Ecto neural progenitor cell (in vitro differentiated cells): Measurements from ENCODE around the gene IGSF11.
"Not testable (repeated sequence)": the region's sequence is repeated elsewhere in the genome, so short reads cannot be mapped to it uniquely, and the experiment has no call there.

ENCODE experiments used
- DNase-seq: peaks from one replicate; pipeline ENCODE4 v3.0.0-alpha.2; 2018; ENCODE audit warnings: low spot score

The IGSF11 gene

DNA sequence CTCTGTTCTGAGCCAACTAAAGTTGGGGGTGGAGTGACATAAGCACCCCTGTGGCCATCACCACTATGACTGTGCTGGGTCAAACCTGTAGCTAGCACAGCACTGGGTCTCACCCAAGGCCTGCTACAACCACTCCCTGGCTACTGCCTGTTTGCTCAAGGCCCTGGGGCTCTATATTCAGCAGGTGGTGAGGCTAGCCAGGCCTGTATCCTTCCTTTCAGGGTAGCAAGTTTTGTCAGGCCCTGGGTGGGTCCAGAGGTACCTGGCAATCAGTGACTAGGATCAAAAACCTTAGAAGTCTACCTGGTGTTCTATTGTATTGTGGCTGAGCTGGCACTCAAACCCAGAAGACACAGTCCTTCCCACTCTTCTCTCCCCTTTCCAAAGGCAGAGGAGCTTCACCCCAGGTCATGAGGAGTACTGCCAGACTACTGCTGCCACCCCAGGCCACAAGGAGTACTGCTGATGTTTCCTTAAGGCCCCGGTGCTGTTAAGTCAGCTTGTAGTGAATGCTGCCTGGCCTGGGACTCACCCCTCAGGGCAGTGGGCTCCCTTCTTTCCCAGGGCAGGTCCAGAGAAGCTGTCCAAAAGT lies 170.8 kb downstream of the IGSF11 start:
- no peak for DNase-seq

DNA sequence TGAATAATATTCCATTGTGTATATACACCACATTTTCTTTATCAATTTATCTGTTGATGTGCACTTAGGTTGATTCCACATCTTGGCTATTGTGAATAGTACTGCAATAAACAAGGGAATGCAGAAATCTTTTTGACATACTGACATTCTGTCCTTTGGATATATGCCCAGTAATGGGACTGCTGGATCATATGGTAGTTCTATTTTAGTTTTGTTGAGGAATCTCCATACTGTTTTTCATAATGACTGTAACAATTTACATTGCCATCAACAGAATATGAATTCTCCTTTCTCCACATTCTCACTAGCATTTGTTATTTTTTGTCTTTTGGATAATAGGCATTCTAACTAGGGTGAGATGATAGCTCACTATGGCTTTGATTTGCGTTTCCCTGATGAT lies 174.7 kb downstream of the IGSF11 start:
- no peak for DNase-seq

DNA sequence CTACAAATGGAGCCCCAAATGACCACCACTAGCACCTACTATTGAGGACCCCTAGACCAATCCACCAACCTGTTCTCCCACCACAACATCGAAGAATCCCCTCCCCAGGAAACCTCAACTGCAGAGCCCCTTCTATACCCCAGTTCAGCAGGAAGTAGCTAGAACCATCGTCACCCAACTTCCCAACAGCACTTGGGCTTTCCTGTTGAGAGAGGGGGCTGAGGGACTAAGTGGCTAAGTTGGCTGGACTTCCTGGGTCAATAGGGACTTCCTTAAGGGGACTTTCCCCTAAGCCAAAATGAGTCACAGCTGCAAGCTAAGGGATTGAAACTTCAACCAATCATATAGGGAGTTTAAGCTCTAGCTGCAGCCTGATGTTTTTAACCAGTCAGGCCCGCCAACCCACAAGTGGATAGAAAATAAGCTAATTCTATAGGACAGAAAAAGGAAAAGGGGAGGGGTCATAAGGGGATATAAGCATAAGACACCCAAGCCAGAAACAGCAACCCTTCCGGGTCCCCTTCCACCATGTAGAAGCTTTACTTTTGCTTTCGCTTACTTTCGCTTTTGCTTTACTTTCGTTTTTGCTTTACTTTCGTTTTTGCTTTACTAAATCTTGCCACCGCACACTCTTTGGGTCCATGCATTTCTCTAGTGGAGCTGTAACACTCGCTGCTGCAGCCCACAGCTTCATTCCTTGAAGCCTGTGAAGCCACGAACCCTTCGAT lies 183.0 kb downstream of the IGSF11 start:
- not testable (repeated sequence) for DNase-seq

DNA sequence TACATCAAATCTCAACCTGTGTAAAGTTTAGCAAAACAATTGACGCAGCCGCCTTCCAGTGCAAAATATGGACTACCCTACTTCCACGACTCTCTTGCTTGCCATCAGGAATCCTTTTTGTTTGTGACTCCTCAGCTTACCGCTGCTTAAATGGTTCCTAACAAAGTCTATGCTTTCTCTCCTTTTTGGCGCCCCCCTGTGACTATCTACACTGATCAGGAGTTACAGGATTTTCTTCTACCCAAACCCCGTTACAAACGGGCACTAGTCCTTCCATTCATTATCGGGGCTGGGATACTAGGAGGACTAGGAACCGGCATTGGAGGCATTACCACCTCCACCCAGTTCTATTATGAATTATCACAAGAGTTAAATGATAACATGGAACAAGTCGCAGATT lies 184.0 kb downstream of the IGSF11 start:
- no peak for DNase-seq
